Measurements from ENCODE around the gene DLG2. TPM values are rescaled to one million over a fixed set of nuclear protein-coding genes. Genes with fewer than 3 reads are reported as not detected.

Gene DLG2
- polyA plus RNA-seq, 3 donors = 0.24 to 0.39 TPM; not detected in 1

GRCh38 chr11:84425673-84426072 lies 1201.5 kb downstream of the DLG2 start:
- intact Hi-C loops (cut with micrococcal nuclease) = no loop called here
- H3K27me3 ChIP-seq (ENCODE audit: control insufficient read depth in 2 of 2, insufficient read depth in 2 of 2, low read length in 2 of 2) = no peaks in the 10 kb centered on the region
- no peak overlapping the region for H3K9ac ChIP-seq (ENCODE audit: insufficient read depth, low read length, poor library complexity, severe bottlenecking)
- no peak overlapping the region for H3K4me3 ChIP-seq (replicated peaks in 1 of 3; ENCODE audit: low read depth in 2 of 3, low read length in 3 of 3)
- H3K36me3 ChIP-seq (replicated peaks in 1 of 2; ENCODE audit: control insufficient read depth in 1 of 2, insufficient read depth in 2 of 2, low read length in 2 of 2) = no peaks in the 10 kb centered on the region
- no peak overlapping the region for H2AFZ ChIP-seq (ENCODE audit: insufficient read depth, low read depth, low read length, poor library complexity, severe bottlenecking)
- no peak overlapping the region for H3K27ac Mint-ChIP-seq
- TF ChIP-seq CTCF (IDR thresholded peaks at IDR 0.05) = no peak
- H4K20me1 ChIP-seq (ENCODE audit: insufficient read depth, low read length) = no peaks in the 10 kb centered on the region
- no peaks in the 10 kb centered on the region for H3K9me3 ChIP-seq (replicated peaks in 1 of 2; ENCODE audit: control insufficient read depth in 1 of 2, insufficient read depth in 1 of 2, low read length in 2 of 2)
- no peak overlapping the region for H3K4me2 ChIP-seq (replicated peaks; ENCODE audit: extremely low read depth, low read length, poor library complexity, severe bottlenecking)
- peaks cover 0 to 3% (median 2%) of the 10 kb centered on the region in 7 donors for H3K9me3 Mint-ChIP-seq
- no peak overlapping the region for H3K27ac ChIP-seq (ENCODE audit: low read depth in 1 of 2, low read length in 2 of 2)
- H3K4me1 ChIP-seq (ENCODE audit: control insufficient read depth in 1 of 2, insufficient read depth in 2 of 2, low read length in 2 of 2) = no peaks in the 10 kb centered on the region
- no peaks in the 10 kb centered on the region for H3K27me3 Mint-ChIP-seq (ENCODE audit: low read depth in 3 of 3)
- H3K4me1 Mint-ChIP-seq = no peaks in the 10 kb centered on the region
- no peaks in the 10 kb centered on the region for H3K36me3 Mint-ChIP-seq
- H3K4me3 Mint-ChIP-seq = no peak overlapping the region
- no peaks in the 10 kb centered on the region for H3K79me2 ChIP-seq (ENCODE audit: insufficient read depth, low read length)
- DNase-seq = no peak

- intact Hi-C loops (cut with micrococcal nuclease) = no loop called here
- no peak overlapping the region for H3K4me3 Mint-ChIP-seq
- no peaks in the 10 kb centered on the region for H3K36me3 Mint-ChIP-seq
Measured at GRCh38 chr11:84420271-84420670, 1206.9 kb downstream of the DLG2 start.

More at GRCh38 chr11:84420271-84420670, 1206.9 kb downstream of the DLG2 start:
- H3K9ac ChIP-seq (ENCODE audit: insufficient read depth, low read length, poor library complexity, severe bottlenecking) = no peak overlapping the region
- no peak overlapping the region for H3K4me2 ChIP-seq (replicated peaks; ENCODE audit: extremely low read depth, low read length, poor library complexity, severe bottlenecking)
- no peaks in the 10 kb centered on the region for H3K27me3 ChIP-seq (ENCODE audit: control insufficient read depth in 2 of 2, insufficient read depth in 2 of 2, low read length in 2 of 2)
- H3K79me2 ChIP-seq (ENCODE audit: insufficient read depth, low read length) = no peaks in the 10 kb centered on the region
- H3K36me3 ChIP-seq (replicated peaks in 1 of 2; ENCODE audit: control insufficient read depth in 1 of 2, insufficient read depth in 2 of 2, low read length in 2 of 2) = no peaks in the 10 kb centered on the region
- no peak overlapping the region for H3K4me3 ChIP-seq (replicated peaks in 1 of 3; ENCODE audit: low read depth in 2 of 3, low read length in 3 of 3)
- no peaks in the 10 kb centered on the region for H3K4me1 Mint-ChIP-seq
- H3K9me3 Mint-ChIP-seq = peaks cover 0 to 1% (median 0%) of the 10 kb centered on the region in 7 donors
- no peak overlapping the region for H2AFZ ChIP-seq (ENCODE audit: insufficient read depth, low read depth, low read length, poor library complexity, severe bottlenecking)
- DNase-seq = no peak
- H4K20me1 ChIP-seq (ENCODE audit: insufficient read depth, low read length) = no peaks in the 10 kb centered on the region
- H3K27ac ChIP-seq (ENCODE audit: low read depth in 1 of 2, low read length in 2 of 2) = no peak overlapping the region
- H3K27ac Mint-ChIP-seq = no peak overlapping the region
- no peaks in the 10 kb centered on the region for H3K4me1 ChIP-seq (ENCODE audit: control insufficient read depth in 1 of 2, insufficient read depth in 2 of 2, low read length in 2 of 2)
- WGBS (ENCODE audit: insufficient coverage) = 100% methylated on average over 1 of the region's 4 CpGs
- peaks cover 0 to 2% (median 0%) of the 10 kb centered on the region in 3 donors for H3K27me3 Mint-ChIP-seq (ENCODE audit: low read depth in 3 of 3)
- H3K9me3 ChIP-seq (replicated peaks in 1 of 2; ENCODE audit: control insufficient read depth in 1 of 2, insufficient read depth in 1 of 2, low read length in 2 of 2) = no peaks in the 10 kb centered on the region
- no peak for TF ChIP-seq CTCF (IDR thresholded peaks at IDR 0.05)

All from CD14-positive monocyte (primary cell).